Measurements from ENCODE around the gene ID2.
A peak's percentile ranks its signal among the peaks of the same experiment; 100 is the strongest.

The ID2 gene

DNA sequence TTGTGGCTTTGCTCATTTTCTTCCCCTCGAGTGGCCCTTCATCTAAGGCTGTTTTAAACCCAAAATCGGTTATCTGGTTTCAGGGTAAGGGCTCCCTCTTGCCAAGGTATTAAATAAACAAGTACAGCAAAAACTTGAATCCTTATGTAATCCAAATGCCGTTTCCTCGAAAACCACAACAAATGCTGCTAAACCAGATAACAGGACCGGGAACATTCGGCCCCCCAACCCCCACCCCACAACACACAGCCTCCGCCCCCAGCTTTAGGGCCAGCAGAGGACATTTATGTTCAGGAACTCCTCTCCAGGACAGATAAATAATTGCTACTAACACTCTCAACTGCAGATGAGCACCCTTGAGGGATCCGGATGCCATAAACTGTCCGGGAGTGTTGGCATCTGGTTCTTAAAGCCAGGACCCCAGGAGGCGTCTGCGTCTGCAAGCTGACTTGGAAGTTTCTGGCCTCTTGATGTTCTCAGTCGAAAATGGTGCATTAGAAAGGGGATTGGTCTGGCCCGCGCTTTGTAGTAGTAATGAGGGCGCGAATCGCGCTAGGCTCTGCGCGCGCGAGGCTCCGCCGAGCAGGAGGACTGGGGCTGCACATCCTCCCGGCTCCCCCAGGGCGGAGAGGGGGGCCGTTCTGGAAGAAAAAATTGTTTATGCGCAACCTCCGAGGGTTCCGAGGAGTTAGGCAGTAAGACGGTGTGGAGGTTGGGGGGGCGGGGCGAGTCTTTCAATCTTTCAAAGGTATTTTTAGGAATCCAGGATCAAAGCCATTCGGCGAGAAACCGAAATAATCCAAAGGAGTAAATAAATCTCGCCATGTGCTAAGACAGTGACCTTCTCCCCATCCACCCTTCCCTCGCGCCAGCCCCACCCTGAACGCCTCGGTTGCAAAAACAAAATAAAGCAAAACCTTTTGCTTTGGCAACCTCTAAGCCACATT is 3.9 kb upstream of the ID2 start:
- peak overlapping the region; percentile 83 for H3K4me3 ChIP-seq (ENCODE audit: low read depth, low read length)
- H3K27ac ChIP-seq (ENCODE audit: low read depth, low read length), result peak overlapping the region; percentile 93
- no peaks in the 10 kb centered on the region for H3K36me3 ChIP-seq (ENCODE audit: insufficient read depth, low read length)
- H3K79me2 ChIP-seq (ENCODE audit: control insufficient read depth, insufficient read depth, low read length, unreplicated experiment), result peaks cover 10% of the 10 kb centered on the region
- peaks cover 12% of the 10 kb centered on the region for H3K4me1 ChIP-seq (ENCODE audit: control insufficient read depth, insufficient read depth, low read length, unreplicated experiment)
- H3K27me3 ChIP-seq (ENCODE audit: insufficient read depth, low read length), result no peaks in the 10 kb centered on the region
- peak overlapping the region; percentile 53 for H2AFZ ChIP-seq (ENCODE audit: low read length, unreplicated experiment)

DNA sequence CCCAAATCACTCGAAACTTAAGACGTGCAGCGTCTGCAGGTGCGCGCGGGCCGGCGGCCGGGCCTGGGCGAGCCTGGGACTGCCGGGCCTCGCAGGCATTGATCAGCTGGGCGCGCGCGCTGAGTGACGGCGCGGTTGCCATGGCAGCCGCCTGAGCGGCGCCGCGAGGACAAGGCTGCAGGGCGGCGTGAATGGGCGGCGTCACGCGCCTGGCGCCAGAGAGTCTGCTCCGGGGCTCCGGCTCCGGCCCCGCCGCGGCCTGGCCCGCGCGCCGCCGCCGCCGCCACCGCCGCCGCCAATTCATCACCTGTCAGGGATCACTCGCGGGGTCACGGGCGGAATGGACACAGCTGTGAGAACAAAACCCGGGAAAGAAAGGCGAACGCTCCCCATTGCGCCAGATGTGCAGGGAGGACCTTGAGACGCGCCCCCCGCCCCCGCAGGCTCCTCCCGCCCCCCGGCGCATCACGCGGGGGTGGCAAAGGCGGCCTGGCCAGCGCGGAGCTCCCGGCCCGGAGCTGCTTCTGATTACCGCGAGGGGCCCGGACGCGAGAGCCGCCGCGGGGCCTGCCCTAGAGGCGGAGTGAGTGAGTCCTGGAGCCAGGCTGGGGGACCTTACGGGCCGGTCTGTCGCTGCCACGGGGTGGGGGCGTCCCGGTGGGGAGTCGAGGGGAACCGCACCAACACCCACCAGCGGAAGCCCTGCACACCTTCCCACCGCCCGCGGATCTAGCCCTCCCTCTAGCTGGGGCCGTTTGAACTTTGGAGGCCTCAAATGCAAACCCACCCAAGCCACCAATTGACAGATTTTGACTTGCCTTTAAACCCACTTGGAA is 2.9 kb upstream of the ID2 start:
- Histone ChIP-seq H3K79me2 (ENCODE audit: control insufficient read depth, insufficient read depth, low read length, unreplicated experiment) (peaks cover 13% of the 10 kb centered on the region), H3K36me3 (ENCODE audit: insufficient read depth, low read length) (no peaks in the 10 kb centered on the region), H2AFZ (ENCODE audit: low read length, unreplicated experiment) (peak overlapping the region; percentile 38), H3K27me3 (ENCODE audit: insufficient read depth, low read length) (no peaks in the 10 kb centered on the region), H3K27ac (ENCODE audit: low read depth, low read length) (peak overlapping the region; percentile 94), H3K4me1 (ENCODE audit: control insufficient read depth, insufficient read depth, low read length, unreplicated experiment) (peaks cover 12% of the 10 kb centered on the region), H3K4me3 (ENCODE audit: low read depth, low read length) (peak overlapping the region; percentile 86)

DNA sequence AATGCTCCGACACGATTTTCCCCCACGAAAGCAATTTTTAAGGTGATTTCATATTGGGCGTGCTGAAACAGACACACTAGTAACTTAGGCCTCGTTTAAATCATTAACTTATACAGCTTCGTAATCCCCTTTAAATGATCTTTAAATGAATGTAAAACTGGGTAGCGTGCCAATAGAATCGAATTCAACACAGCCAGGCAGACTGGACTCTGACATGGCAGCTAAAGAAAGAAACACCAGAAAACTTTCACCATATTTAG is 2.4 kb upstream of the ID2 start:
- H3K27ac ChIP-seq (ENCODE audit: low read depth, low read length), result peak overlapping the region; percentile 94
- peak overlapping the region; percentile 86 for H3K4me3 ChIP-seq (ENCODE audit: low read depth, low read length)
- peaks cover 13% of the 10 kb centered on the region for H3K79me2 ChIP-seq (ENCODE audit: control insufficient read depth, insufficient read depth, low read length, unreplicated experiment)
- H3K27me3 ChIP-seq (ENCODE audit: insufficient read depth, low read length), result no peaks in the 10 kb centered on the region
- H3K4me1 ChIP-seq (ENCODE audit: control insufficient read depth, insufficient read depth, low read length, unreplicated experiment), result peaks cover 12% of the 10 kb centered on the region
- H3K36me3 ChIP-seq (ENCODE audit: insufficient read depth, low read length), result no peaks in the 10 kb centered on the region
- H2AFZ ChIP-seq (ENCODE audit: low read length, unreplicated experiment), result peak overlapping the region; percentile 38

DNA sequence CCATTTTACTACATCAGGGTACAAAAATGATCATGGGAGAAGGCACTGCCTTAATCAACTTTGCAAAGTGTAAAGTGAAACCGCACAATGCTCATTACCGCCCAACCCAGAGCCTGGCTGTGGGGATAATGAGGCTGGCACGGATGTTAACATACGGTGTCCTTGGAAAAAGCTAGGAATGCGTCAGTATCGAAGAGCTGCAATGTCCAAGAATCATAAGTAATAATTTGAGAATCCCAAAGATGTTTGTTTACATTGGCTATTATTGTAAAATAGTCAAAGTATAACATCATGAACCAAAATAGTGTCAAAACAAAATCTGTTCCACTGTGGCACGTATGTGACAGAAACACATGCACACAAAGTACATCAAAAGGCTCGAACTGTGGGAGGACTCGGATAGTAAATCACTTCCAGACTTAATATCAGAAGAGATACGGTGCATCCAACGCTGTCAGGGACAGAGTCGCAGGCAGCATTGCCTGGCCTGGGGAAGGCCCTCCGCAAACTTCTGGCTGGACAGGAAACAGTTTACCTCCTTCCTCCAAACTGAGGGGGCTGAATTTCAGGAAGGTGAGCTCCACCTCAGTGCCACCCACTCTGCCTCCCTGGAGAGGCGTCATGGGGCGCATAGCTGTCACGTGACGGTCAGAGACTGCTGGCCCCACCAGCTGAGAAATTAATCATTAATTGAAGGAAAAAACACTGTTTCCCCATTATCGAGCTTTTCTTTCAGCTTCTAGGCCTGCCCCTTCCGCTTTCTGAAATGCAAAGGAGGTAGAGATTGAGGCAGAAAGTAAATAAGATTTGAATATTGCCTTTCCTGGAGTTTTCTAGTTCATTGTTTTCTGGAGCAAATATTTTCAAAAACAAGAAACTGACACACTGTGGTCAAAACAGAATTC is 1.8 kb upstream of the ID2 start:
- Histone ChIP-seq H3K27ac (ENCODE audit: low read depth, low read length) (peak overlapping the region; percentile 94), H3K4me1 (ENCODE audit: control insufficient read depth, insufficient read depth, low read length, unreplicated experiment) (peaks cover 12% of the 10 kb centered on the region), H3K27me3 (ENCODE audit: insufficient read depth, low read length) (no peaks in the 10 kb centered on the region), H3K79me2 (ENCODE audit: control insufficient read depth, insufficient read depth, low read length, unreplicated experiment) (peaks cover 13% of the 10 kb centered on the region), H3K4me3 (ENCODE audit: low read depth, low read length) (peak overlapping the region; percentile 86), H3K36me3 (ENCODE audit: insufficient read depth, low read length) (no peaks in the 10 kb centered on the region), H2AFZ (ENCODE audit: low read length, unreplicated experiment) (peak overlapping the region; percentile 55)

DNA sequence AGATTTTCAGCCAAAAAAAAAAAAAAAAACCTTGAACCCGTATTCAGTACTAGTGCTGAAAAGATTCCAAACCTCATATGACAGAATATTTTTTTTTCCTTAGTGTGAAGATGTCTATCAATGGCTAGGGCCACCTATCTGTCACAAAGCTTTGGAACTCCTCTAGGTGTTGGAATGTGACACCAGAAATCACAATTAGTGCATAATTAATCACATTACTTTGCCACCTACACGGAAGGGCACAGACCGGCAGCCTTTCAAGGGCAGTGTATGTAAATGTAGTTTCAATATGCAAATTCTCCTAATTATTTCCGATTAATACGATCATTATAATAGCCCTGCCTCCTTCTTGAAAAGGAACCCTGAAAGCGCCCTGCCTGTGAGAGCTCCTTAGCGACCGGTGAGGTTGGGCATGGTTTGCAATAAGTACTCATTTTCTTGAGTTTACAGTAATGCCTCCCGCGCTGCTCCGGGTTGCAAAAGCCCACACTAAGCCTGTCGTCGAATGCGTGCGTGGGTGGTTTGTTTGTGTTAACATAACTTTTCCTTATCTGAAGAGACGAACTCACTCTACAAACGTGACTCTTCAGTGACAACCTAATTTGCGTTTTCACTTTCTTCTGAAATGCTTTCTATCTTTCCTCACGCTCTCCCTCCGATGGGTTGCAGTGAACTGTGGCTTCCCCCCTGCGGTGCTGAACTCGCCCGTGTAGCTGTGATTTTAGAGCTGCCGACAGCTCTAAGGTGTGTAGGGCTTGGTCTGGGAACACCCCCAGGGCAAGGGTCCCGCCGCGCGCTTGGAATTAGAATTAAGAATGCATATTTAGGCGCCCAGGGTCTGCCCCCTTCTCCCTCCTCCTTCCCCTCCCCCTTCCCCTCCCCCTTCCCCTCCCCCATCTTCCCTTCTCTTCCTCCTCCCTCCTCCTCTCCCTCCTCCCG is 765 bp upstream of the ID2 start:
- H3K36me3 ChIP-seq (ENCODE audit: insufficient read depth, low read length), result no peaks in the 10 kb centered on the region
- H3K4me3 ChIP-seq (ENCODE audit: low read depth, low read length), result peak overlapping the region; percentile 86
- peaks cover 13% of the 10 kb centered on the region for H3K79me2 ChIP-seq (ENCODE audit: control insufficient read depth, insufficient read depth, low read length, unreplicated experiment)
- peak overlapping the region; percentile 94 for H3K27ac ChIP-seq (ENCODE audit: low read depth, low read length)
- H3K4me1 ChIP-seq (ENCODE audit: control insufficient read depth, insufficient read depth, low read length, unreplicated experiment), result peaks cover 11% of the 10 kb centered on the region
- peak overlapping the region; percentile 65 for H2AFZ ChIP-seq (ENCODE audit: low read length, unreplicated experiment)
- H3K27me3 ChIP-seq (ENCODE audit: insufficient read depth, low read length), result no peaks in the 10 kb centered on the region

DNA sequence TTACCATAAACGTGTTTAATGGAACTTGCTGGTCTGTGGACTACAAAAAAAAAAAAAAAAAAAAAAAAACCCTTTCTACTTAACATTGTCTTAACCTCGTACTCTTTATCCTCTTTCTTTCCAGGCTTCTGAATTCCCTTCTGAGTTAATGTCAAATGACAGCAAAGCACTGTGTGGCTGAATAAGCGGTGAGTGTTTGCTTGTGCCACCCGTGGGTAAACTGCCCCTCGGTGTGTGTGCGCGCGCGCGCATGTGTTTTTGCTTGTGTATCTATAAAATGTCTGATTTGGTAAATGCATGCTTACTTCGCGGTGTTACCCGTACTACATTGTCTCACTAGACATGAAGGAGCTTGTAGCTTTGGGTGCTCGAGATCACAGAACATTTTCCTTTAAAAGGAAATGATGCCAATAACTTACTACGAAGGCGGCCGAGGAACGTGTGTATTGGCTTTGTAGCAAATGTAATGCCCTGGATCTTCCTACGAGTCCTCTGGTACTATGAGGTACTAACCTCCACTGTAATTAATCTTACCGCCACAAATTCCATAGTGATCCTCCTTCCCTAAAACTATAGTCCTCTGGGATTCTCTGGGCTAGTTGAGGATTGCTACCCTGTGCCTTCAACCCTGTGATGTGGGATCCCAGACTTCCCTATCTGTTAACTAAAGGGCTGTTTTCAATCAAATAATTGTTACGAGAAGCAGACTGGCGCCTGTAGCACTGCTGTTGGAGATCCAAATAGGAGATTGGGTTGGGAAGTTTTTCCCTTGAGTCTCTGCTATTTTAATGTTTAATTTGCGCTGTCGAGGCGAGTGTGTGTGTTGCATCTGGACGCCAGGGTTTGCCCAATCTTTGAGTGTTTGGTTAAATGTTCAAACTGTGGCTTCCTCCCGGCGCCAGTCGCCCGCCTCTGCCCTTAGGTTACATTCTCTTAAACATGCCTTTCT is 1.1 kb downstream of the ID2 start:
- H3K27me3 ChIP-seq (ENCODE audit: insufficient read depth, low read length), result no peaks in the 10 kb centered on the region
- H3K79me2 ChIP-seq (ENCODE audit: control insufficient read depth, insufficient read depth, low read length, unreplicated experiment), result peaks cover 13% of the 10 kb centered on the region
- H3K4me3 ChIP-seq (ENCODE audit: low read depth, low read length), result peak overlapping the region; percentile 93
- peaks cover 9% of the 10 kb centered on the region for H3K4me1 ChIP-seq (ENCODE audit: control insufficient read depth, insufficient read depth, low read length, unreplicated experiment)
- no peaks in the 10 kb centered on the region for H3K36me3 ChIP-seq (ENCODE audit: insufficient read depth, low read length)
- H3K27ac ChIP-seq (ENCODE audit: low read depth, low read length), result peak overlapping the region; percentile 48
- no peak overlapping the region for H2AFZ ChIP-seq (ENCODE audit: low read length, unreplicated experiment)

DNA sequence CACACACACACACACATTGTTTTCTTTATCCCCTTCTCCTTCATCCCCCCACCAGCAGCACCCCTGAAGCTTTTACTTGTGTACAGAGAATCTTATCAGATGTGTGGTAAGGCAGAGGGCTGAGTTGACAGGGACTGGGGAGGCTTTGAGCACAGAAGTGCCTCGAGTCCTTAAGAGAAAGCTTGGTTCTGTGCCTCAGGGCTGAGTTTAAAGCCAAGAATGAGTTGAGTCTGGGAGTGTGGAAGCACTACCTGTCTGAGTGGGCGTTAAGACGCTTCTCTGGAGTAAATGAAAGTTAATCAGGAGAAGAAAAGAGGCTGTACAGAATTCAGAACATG is 2.7 kb downstream of the ID2 start:
- Histone ChIP-seq H3K27me3 (ENCODE audit: insufficient read depth, low read length) (no peaks in the 10 kb centered on the region), H3K36me3 (ENCODE audit: insufficient read depth, low read length) (no peaks in the 10 kb centered on the region), H3K4me3 (ENCODE audit: low read depth, low read length) (peak overlapping the region; percentile 93), H3K27ac (ENCODE audit: low read depth, low read length) (no peak overlapping the region; the same call in 1 of the 2 replicates), H2AFZ (ENCODE audit: low read length, unreplicated experiment) (peak overlapping the region; percentile 83), H3K4me1 (ENCODE audit: control insufficient read depth, insufficient read depth, low read length, unreplicated experiment) (peaks cover 9% of the 10 kb centered on the region), H3K79me2 (ENCODE audit: control insufficient read depth, insufficient read depth, low read length, unreplicated experiment) (peaks cover 13% of the 10 kb centered on the region)

DNA sequence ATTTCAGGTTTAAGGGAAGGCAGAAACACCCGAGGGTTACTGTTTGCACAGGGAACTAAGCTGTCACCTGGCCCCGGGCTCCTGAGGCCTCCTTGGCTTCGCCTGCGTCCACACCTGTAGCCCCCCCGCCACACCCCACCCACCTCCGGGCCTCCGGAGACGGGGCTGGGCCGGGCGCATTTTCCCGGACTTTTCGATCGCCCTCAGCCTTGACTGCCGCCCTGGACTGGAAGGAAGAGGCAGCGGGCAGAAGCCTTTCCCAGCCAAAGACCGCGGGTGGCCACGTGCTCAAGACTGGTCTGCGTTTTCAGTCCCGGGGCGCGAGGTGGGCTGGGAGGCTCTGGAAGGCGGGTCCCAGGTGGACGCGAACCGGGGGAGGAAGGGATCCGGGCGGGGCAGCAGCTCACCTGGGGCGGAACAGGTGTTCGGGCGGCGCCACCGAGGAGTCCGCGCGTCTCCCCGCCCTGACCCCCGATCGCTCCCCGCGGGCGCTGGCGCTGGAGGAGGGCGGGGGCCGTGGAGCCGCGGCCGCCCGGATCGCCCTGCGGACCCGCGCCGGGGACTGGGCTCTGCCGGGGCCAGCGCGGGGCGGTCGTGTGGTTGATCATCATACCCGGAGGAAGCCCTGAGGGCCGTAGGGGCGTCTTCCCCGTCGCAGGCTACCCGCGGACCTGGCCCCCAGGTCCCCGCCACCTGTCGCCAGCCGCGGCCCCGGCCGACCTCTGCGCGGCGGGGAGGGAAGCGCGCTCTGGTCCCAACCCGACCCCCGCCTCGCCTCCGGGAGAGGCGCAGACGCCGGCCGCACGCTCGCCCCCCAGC is 3.2 kb downstream of the ID2 start:
- H3K27me3 ChIP-seq (ENCODE audit: insufficient read depth, low read length), result no peaks in the 10 kb centered on the region
- H3K4me3 ChIP-seq (ENCODE audit: low read depth, low read length), result peak overlapping the region; percentile 93
- peaks cover 5% of the 10 kb centered on the region for H3K4me1 ChIP-seq (ENCODE audit: control insufficient read depth, insufficient read depth, low read length, unreplicated experiment)
- peaks cover 13% of the 10 kb centered on the region for H3K79me2 ChIP-seq (ENCODE audit: control insufficient read depth, insufficient read depth, low read length, unreplicated experiment)
- H2AFZ ChIP-seq (ENCODE audit: low read length, unreplicated experiment), result peak overlapping the region; percentile 83
- no peak overlapping the region; the same call in 1 of the 2 replicates for H3K27ac ChIP-seq (ENCODE audit: low read depth, low read length)
- no peaks in the 10 kb centered on the region for H3K36me3 ChIP-seq (ENCODE audit: insufficient read depth, low read length)
